GM23338 (cell line): ENCODE measurements around the gene ATG2B.

Experiments
- CREB1 ChIP-seq: fragments of 250-450 bp; sonication (Bioruptor Pico); IDR thresholded peaks from 2 replicates; pipeline ENCODE4 v1.5.0; 2020; ENCODE audit warnings: low read depth, mild to moderate bottlenecking, moderate library complexity
- EZH2 ChIP-seq: fragments of 200-600 bp; sonication (generic); IDR thresholded peaks from one replicate; pipeline ENCODE4 v1.8.0; 2017; ENCODE audit warnings: antibody characterized with exemption, mild to moderate bottlenecking, low read depth; ENCODE audit not compliant: unreplicated experiment
- EZH2phosphoT487 ChIP-seq: fragments of 200-600 bp; sonication (generic); IDR thresholded peaks from one replicate; pipeline ENCODE4 v1.8.1; 2018; ENCODE audit warnings: antibody characterized with exemption; ENCODE audit not compliant: unreplicated experiment
- JUNB ChIP-seq: IDR thresholded peaks from one replicate; pipeline ENCODE4 v1.6.1; 2016; ENCODE audit warnings: antibody characterized with exemption; ENCODE audit not compliant: unreplicated experiment
- NANOG ChIP-seq: IDR thresholded peaks from 2 replicates; pipeline ENCODE4 v1.6.1; 2016; ENCODE audit warnings: antibody characterized with exemption, borderline replicate concordance
- POLR2AphosphoS5 ChIP-seq: IDR thresholded peaks from 2 replicates; pipeline ENCODE4 v1.6.1; 2016; ENCODE audit warnings: antibody characterized with exemption, low read depth
- STAT1 ChIP-seq: IDR thresholded peaks from one replicate; pipeline ENCODE4 v1.6.1; 2016; ENCODE audit warnings: antibody characterized with exemption; ENCODE audit not compliant: unreplicated experiment
- TF ChIP-seq, protein P1 (sequence below), 2 experiments: fragments of 200-600 bp in 1 of 2; sonication (generic) in 1 of 2; conservative IDR thresholded peaks; 2 replicates each; pipeline versions ENCODE4 v1.5.1 to v1.6.1; 2016 to 2017; ENCODE audit warnings: antibody characterized with exemption in 2 of 2, low read depth in 2 of 2, mild to moderate bottlenecking in 2 of 2, moderate library complexity in 1 of 2
- TF ChIP-seq, protein P2 (sequence below): IDR thresholded peaks from one replicate; pipeline ENCODE4 v1.6.1; 2018; ENCODE audit warnings: antibody characterized with exemption; ENCODE audit not compliant: unreplicated experiment

GRCh38 chr14:96249029-96249428 is 114.1 kb downstream of the ATG2B start:
- TF ChIP-seq EZH2 (no peak), EZH2phosphoT487 (no peak), POLR2AphosphoS5 (no peak), NANOG (no peak), CREB1 (CRISPR knock-in tag) (no peak), JUNB (no peak), STAT1 (no peak)
- TF ChIP-seq, protein P1, sequence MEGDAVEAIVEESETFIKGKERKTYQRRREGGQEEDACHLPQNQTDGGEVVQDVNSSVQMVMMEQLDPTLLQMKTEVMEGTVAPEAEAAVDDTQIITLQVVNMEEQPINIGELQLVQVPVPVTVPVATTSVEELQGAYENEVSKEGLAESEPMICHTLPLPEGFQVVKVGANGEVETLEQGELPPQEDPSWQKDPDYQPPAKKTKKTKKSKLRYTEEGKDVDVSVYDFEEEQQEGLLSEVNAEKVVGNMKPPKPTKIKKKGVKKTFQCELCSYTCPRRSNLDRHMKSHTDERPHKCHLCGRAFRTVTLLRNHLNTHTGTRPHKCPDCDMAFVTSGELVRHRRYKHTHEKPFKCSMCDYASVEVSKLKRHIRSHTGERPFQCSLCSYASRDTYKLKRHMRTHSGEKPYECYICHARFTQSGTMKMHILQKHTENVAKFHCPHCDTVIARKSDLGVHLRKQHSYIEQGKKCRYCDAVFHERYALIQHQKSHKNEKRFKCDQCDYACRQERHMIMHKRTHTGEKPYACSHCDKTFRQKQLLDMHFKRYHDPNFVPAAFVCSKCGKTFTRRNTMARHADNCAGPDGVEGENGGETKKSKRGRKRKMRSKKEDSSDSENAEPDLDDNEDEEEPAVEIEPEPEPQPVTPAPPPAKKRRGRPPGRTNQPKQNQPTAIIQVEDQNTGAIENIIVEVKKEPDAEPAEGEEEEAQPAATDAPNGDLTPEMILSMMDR (conservative IDR thresholded peaks at IDR 0.05; ENCODE audit: low read depth in 2 of 2), result no peak
- TF ChIP-seq, protein P2, sequence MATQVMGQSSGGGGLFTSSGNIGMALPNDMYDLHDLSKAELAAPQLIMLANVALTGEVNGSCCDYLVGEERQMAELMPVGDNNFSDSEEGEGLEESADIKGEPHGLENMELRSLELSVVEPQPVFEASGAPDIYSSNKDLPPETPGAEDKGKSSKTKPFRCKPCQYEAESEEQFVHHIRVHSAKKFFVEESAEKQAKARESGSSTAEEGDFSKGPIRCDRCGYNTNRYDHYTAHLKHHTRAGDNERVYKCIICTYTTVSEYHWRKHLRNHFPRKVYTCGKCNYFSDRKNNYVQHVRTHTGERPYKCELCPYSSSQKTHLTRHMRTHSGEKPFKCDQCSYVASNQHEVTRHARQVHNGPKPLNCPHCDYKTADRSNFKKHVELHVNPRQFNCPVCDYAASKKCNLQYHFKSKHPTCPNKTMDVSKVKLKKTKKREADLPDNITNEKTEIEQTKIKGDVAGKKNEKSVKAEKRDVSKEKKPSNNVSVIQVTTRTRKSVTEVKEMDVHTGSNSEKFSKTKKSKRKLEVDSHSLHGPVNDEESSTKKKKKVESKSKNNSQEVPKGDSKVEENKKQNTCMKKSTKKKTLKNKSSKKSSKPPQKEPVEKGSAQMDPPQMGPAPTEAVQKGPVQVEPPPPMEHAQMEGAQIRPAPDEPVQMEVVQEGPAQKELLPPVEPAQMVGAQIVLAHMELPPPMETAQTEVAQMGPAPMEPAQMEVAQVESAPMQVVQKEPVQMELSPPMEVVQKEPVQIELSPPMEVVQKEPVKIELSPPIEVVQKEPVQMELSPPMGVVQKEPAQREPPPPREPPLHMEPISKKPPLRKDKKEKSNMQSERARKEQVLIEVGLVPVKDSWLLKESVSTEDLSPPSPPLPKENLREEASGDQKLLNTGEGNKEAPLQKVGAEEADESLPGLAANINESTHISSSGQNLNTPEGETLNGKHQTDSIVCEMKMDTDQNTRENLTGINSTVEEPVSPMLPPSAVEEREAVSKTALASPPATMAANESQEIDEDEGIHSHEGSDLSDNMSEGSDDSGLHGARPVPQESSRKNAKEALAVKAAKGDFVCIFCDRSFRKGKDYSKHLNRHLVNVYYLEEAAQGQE, result no peak
